GM21526 (cell line): Measurements from ENCODE around the gene ZSCAN31.
"Not testable (repeated sequence)": the region's sequence is repeated elsewhere in the genome, so short reads cannot be mapped to it uniquely, and the experiment has no call there.

ENCODE experiments used
- ATAC-seq: cut with Tn5 transposase; IDR thresholded peaks from one replicate; pipeline ENCODE4 v1.9.1; 2021; ENCODE audit warnings: moderate library complexity; ENCODE audit not compliant: unreplicated experiment, low FRiP score

ZSCAN31 gene

GRCh38 chr6:28323813-28324424 lies 12.0 kb downstream of the ZSCAN31 start:
- ATAC-seq = no peak

GRCh38 chr6:28322661-28323060 lies 13.3 kb downstream of the ZSCAN31 start:
- ATAC-seq = no peak

GRCh38 chr6:28317866-28318265 lies 18.1 kb downstream of the ZSCAN31 start:
- ATAC-seq = not testable (repeated sequence)

GRCh38 chr6:28315628-28316027 lies 20.3 kb downstream of the ZSCAN31 start:
- ATAC-seq = no peak

GRCh38 chr6:28312939-28313338 lies 23.0 kb downstream of the ZSCAN31 start:
- ATAC-seq = no peak

GRCh38 chr6:28311139-28311823 lies 24.7 kb downstream of the ZSCAN31 start:
- no peak for ATAC-seq

- ATAC-seq = not testable (repeated sequence)
Observed at GRCh38 chr6:28306363-28306762, 29.6 kb downstream of the ZSCAN31 start.

GRCh38 chr6:28303570-28303969 lies 32.4 kb downstream of the ZSCAN31 start:
- ATAC-seq = peak; percentile 72

- ATAC-seq = no peak
Observed at GRCh38 chr6:28296520-28297060, 39.4 kb downstream of the ZSCAN31 start.

- ATAC-seq = no peak
Observed at GRCh38 chr6:28295326-28295725, 40.6 kb downstream of the ZSCAN31 start.

GRCh38 chr6:28291573-28291972 lies 44.4 kb downstream of the ZSCAN31 start:
- ATAC-seq = no peak

GRCh38 chr6:28282926-28283325 lies 53.0 kb downstream of the ZSCAN31 start:
- ATAC-seq = no peak

GRCh38 chr6:28281288-28282064 lies 54.5 kb downstream of the ZSCAN31 start, which contains the start of gene PGBD1:
TSS of gene PGBD1 (plus strand) at chr6:28281572. CDS start at chr6:28283814, 2,242 bp downstream.
- peak; percentile 84 for ATAC-seq

- no peak for ATAC-seq
Observed at GRCh38 chr6:28280595-28281287, 55.2 kb downstream of the ZSCAN31 start.

GRCh38 chr6:28277746-28278145 lies 58.2 kb downstream of the ZSCAN31 start:
- ATAC-seq = no peak

- ATAC-seq = no peak
Observed at GRCh38 chr6:28274888-28275287, 61.1 kb downstream of the ZSCAN31 start.
